Stimulated activated naive B cell treated with anti-CD40 and anti-IgM and Interleukin-4, amounts not matched to agents 10 μg/mL and 1 μg/mL and 100 μg/mL, for 72 hours (primary cell): Measurements from ENCODE around the gene COL23A1.
"Not testable (repeated sequence)": the region's sequence is repeated elsewhere in the genome, so short reads cannot be mapped to it uniquely, and the experiment has no call there.

Source experiments
- ATAC-seq, 2 donors: fragments of 150-1000 bp; cut with Tn5 transposase; replicated peaks; 2 replicates each; pipeline ENCODE4 v1.10.0; 2021; ENCODE audit warnings: moderate library complexity in 1 of 2
- DNase-seq: peaks from one replicate; pipeline ENCODE4 v3.0.0; 2021
- H3K27ac Mint-ChIP-seq: one replicate; pipeline ENCODE4 v1.8.0; 2022; ENCODE audit warnings: mild to moderate bottlenecking, mixed read lengths
- H3K27me3 Mint-ChIP-seq, 2 donors: one replicate each; pipeline ENCODE4 v1.8.0; 2022; ENCODE audit warnings: mixed read lengths in 2 of 2
- H3K36me3 Mint-ChIP-seq, 2 donors: one replicate each; pipeline ENCODE4 v1.8.0; 2022; ENCODE audit warnings: mixed read lengths in 2 of 2, mild to moderate bottlenecking in 1 of 2
- H3K4me1 Mint-ChIP-seq, 2 donors: one replicate each; pipeline ENCODE4 v1.8.0; 2022; ENCODE audit warnings: mixed read lengths in 2 of 2, mild to moderate bottlenecking in 1 of 2
- H3K4me3 Mint-ChIP-seq, 2 donors: one replicate each; pipeline ENCODE4 v1.8.0; 2022; ENCODE audit warnings: mild to moderate bottlenecking in 2 of 2, mixed read lengths in 2 of 2, moderate library complexity in 1 of 2
- H3K9me3 Mint-ChIP-seq, 2 donors: one replicate each; pipeline ENCODE4 v1.8.0; 2022; ENCODE audit warnings: mixed read lengths in 2 of 2, mild to moderate bottlenecking in 1 of 2

Gene COL23A1

GRCh38 chr5:178486878-178487512 is 103.2 kb downstream of the COL23A1 start:
- not testable (repeated sequence) for H3K36me3 Mint-ChIP-seq, DNase-seq, H3K4me3 Mint-ChIP-seq, H3K9me3 Mint-ChIP-seq, ATAC-seq, H3K27ac Mint-ChIP-seq, H3K4me1 Mint-ChIP-seq
- peaks cover 18 to 23% of the 10 kb centered on the region in 2 donors for H3K27me3 Mint-ChIP-seq

- Mint-ChIP-seq H3K4me3 (no peak overlapping the region), H3K4me1 (peaks cover 0 to 2% of the 10 kb centered on the region in 2 donors), H3K27ac (no peak overlapping the region), H3K27me3 (peaks cover 18 to 27% of the 10 kb centered on the region in 2 donors), H3K9me3 (peaks cover 0 to 2% of the 10 kb centered on the region in 2 donors), H3K36me3 (peaks cover 2 to 4% of the 10 kb centered on the region in 2 donors)
- no peak for DNase-seq
- no peak for ATAC-seq
Observed at GRCh38 chr5:178486239-178486641, 104.0 kb downstream of the COL23A1 start.

GRCh38 chr5:178483620-178484019 is 106.6 kb downstream of the COL23A1 start:
- no peak overlapping the region for H3K27ac Mint-ChIP-seq
- ATAC-seq (peak; percentile 71 to 83), DNase-seq (peak; percentile 9)
- H3K4me1 Mint-ChIP-seq, result peaks cover 0 to 2% of the 10 kb centered on the region in 2 donors
- H3K36me3 Mint-ChIP-seq, result peaks cover 2 to 4% of the 10 kb centered on the region in 2 donors
- H3K4me3 Mint-ChIP-seq, result peak overlapping the region; percentile 32 to 64
- H3K9me3 Mint-ChIP-seq, result peaks cover 0 to 2% of the 10 kb centered on the region in 2 donors
- H3K27me3 Mint-ChIP-seq, result peaks cover 18 to 27% of the 10 kb centered on the region in 2 donors

GRCh38 chr5:178479261-178479660 is 110.9 kb downstream of the COL23A1 start:
- Mint-ChIP-seq H3K4me1 (peaks cover 0 to 2% of the 10 kb centered on the region in 2 donors), H3K27ac (no peak overlapping the region), H3K9me3 (peaks cover 0 to 9% of the 10 kb centered on the region in 2 donors), H3K36me3 (peaks cover 0 to 4% of the 10 kb centered on the region in 2 donors), H3K4me3 (no peak overlapping the region), H3K27me3 (peaks cover 8 to 16% of the 10 kb centered on the region in 2 donors)
- no peak for DNase-seq
- ATAC-seq, result no peak

- Mint-ChIP-seq H3K4me1 (no peaks in the 10 kb centered on the region), H3K36me3 (peaks cover 0 to 4% of the 10 kb centered on the region in 2 donors), H3K27me3 (peaks cover 8 to 20% of the 10 kb centered on the region in 2 donors), H3K4me3 (no peak overlapping the region), H3K27ac (no peak overlapping the region), H3K9me3 (peaks cover 0 to 7% of the 10 kb centered on the region in 2 donors)
- no peak for DNase-seq
- no peak for ATAC-seq
Observed at GRCh38 chr5:178478370-178478769, 111.8 kb downstream of the COL23A1 start.

- peaks cover 0 to 7% of the 10 kb centered on the region in 2 donors for H3K9me3 Mint-ChIP-seq
- peaks cover 8 to 20% of the 10 kb centered on the region in 2 donors for H3K27me3 Mint-ChIP-seq
- H3K4me1 Mint-ChIP-seq, result no peaks in the 10 kb centered on the region
- H3K4me3 Mint-ChIP-seq, result no peak overlapping the region
- no peak for DNase-seq
- peaks cover 0 to 4% of the 10 kb centered on the region in 2 donors for H3K36me3 Mint-ChIP-seq
- H3K27ac Mint-ChIP-seq, result no peak overlapping the region
- no peak for ATAC-seq
Observed at GRCh38 chr5:178477802-178478201, 112.4 kb downstream of the COL23A1 start.

GRCh38 chr5:178476972-178477754 is 113.0 kb downstream of the COL23A1 start:
- Mint-ChIP-seq H3K27ac (no peak overlapping the region), H3K4me1 (no peaks in the 10 kb centered on the region), H3K4me3 (no peak overlapping the region), H3K36me3 (peaks cover 0 to 1% of the 10 kb centered on the region in 2 donors), H3K27me3 (peaks cover 5 to 20% of the 10 kb centered on the region in 2 donors), H3K9me3 (peaks cover 0 to 7% of the 10 kb centered on the region in 2 donors)
- ATAC-seq (no peak), DNase-seq (no peak)

- DNase-seq, result no peak
- Mint-ChIP-seq H3K4me3 (no peak overlapping the region), H3K36me3 (no peaks in the 10 kb centered on the region), H3K27me3 (peaks cover 3 to 20% of the 10 kb centered on the region in 2 donors), H3K9me3 (peaks cover 0 to 7% of the 10 kb centered on the region in 2 donors), H3K4me1 (no peaks in the 10 kb centered on the region), H3K27ac (no peak overlapping the region)
- no peak for ATAC-seq
Observed at GRCh38 chr5:178476531-178476930, 113.7 kb downstream of the COL23A1 start.

- Mint-ChIP-seq H3K4me3 (no peak overlapping the region), H3K4me1 (no peaks in the 10 kb centered on the region), H3K36me3 (no peaks in the 10 kb centered on the region), H3K27me3 (peaks cover 0 to 21% of the 10 kb centered on the region in 2 donors), H3K27ac (no peak overlapping the region), H3K9me3 (peaks cover 0 to 7% of the 10 kb centered on the region in 2 donors)
- no peak for ATAC-seq
- DNase-seq, result no peak
Observed at GRCh38 chr5:178475422-178475821, 114.8 kb downstream of the COL23A1 start.

GRCh38 chr5:178474562-178475184 is 115.5 kb downstream of the COL23A1 start:
- H3K27me3 Mint-ChIP-seq, result peaks cover 3 to 25% of the 10 kb centered on the region in 2 donors
- no peak for DNase-seq
- ATAC-seq, result no peak
- H3K36me3 Mint-ChIP-seq, result no peaks in the 10 kb centered on the region
- peaks cover 0 to 7% of the 10 kb centered on the region in 2 donors for H3K9me3 Mint-ChIP-seq
- H3K27ac Mint-ChIP-seq, result no peak overlapping the region
- H3K4me3 Mint-ChIP-seq, result no peak overlapping the region
- H3K4me1 Mint-ChIP-seq, result no peaks in the 10 kb centered on the region

- H3K27me3 Mint-ChIP-seq, result peaks cover 8 to 25% of the 10 kb centered on the region in 2 donors
- H3K9me3 Mint-ChIP-seq, result peaks cover 0 to 7% of the 10 kb centered on the region in 2 donors
- H3K4me1 Mint-ChIP-seq, result peaks cover 0 to under 1% of the 10 kb centered on the region in 2 donors
- no peak overlapping the region for H3K27ac Mint-ChIP-seq
- ATAC-seq, result no peak
- DNase-seq, result no peak
- no peak overlapping the region for H3K4me3 Mint-ChIP-seq
- no peaks in the 10 kb centered on the region for H3K36me3 Mint-ChIP-seq
Observed at GRCh38 chr5:178473854-178474253, 116.3 kb downstream of the COL23A1 start.

GRCh38 chr5:178472138-178472537 is 118.1 kb downstream of the COL23A1 start:
- Mint-ChIP-seq H3K4me3 (no peak overlapping the region), H3K4me1 (peaks cover 0 to 8% of the 10 kb centered on the region in 2 donors), H3K36me3 (no peaks in the 10 kb centered on the region), H3K27ac (no peak overlapping the region), H3K27me3 (peaks cover 17 to 32% of the 10 kb centered on the region in 2 donors), H3K9me3 (peaks cover 0 to 7% of the 10 kb centered on the region in 2 donors)
- DNase-seq, result no peak
- ATAC-seq, result no peak

GRCh38 chr5:178471711-178472110 is 118.5 kb downstream of the COL23A1 start:
- no peak overlapping the region for H3K27ac Mint-ChIP-seq
- H3K9me3 Mint-ChIP-seq, result peaks cover 0 to 7% of the 10 kb centered on the region in 2 donors
- peaks cover 0 to 8% of the 10 kb centered on the region in 2 donors for H3K4me1 Mint-ChIP-seq
- no peak for DNase-seq
- H3K4me3 Mint-ChIP-seq, result no peak overlapping the region
- ATAC-seq, result no peak
- H3K27me3 Mint-ChIP-seq, result peaks cover 17 to 29% of the 10 kb centered on the region in 2 donors
- H3K36me3 Mint-ChIP-seq, result no peaks in the 10 kb centered on the region

- no peak for ATAC-seq
- no peak overlapping the region for H3K4me3 Mint-ChIP-seq
- H3K27ac Mint-ChIP-seq, result no peak overlapping the region
- H3K27me3 Mint-ChIP-seq, result peaks cover 17 to 20% of the 10 kb centered on the region in 2 donors
- no peak for DNase-seq
- H3K9me3 Mint-ChIP-seq, result peaks cover 0 to 2% of the 10 kb centered on the region in 2 donors
- peaks cover 0 to 8% of the 10 kb centered on the region in 2 donors for H3K4me1 Mint-ChIP-seq
- H3K36me3 Mint-ChIP-seq, result no peaks in the 10 kb centered on the region
Observed at GRCh38 chr5:178470760-178471025, 119.5 kb downstream of the COL23A1 start.
